ENCODE measurements around the gene PAQR7. TPM values are rescaled to one million over a fixed set of nuclear protein-coding genes. Genes with fewer than 3 reads are reported as not detected.

Gene PAQR7
- total RNA-seq, 4 donors from 2014 or later: 2.5 to 8.5 (median 6.4) TPM

- intact Hi-C loops (cut with DNase I): no loop called here
- H3K4me3 ChIP-seq (replicated peaks in 1 of 3): no peak overlapping the region
- no peaks in the 10 kb centered on the region for H3K36me3 ChIP-seq
- H3K9me3 ChIP-seq: no peaks in the 10 kb centered on the region
- no peak for DNase-seq
- no peaks in the 10 kb centered on the region for H3K4me1 ChIP-seq
- H3K27me3 ChIP-seq: no peaks in the 10 kb centered on the region
- no peak overlapping the region for H3K27ac ChIP-seq
- 89 to 91% methylated on average over 5 of the region's 5 CpGs for WGBS, 2 donors
- TF ChIP-seq POLR2A (IDR thresholded peaks at IDR 0.05) (no peak), CTCF (IDR thresholded peaks at IDR 0.05) (no peak)
These were observed 36.7 kb upstream of the PAQR7 start for GRCh38 chr1:25912076-25912831.

GRCh38 chr1:25911162-25911561 is 35.7 kb upstream of the PAQR7 start:
- intact Hi-C loops (cut with DNase I): no loop called here
- DNase-seq: no peak
- no peaks in the 10 kb centered on the region for H3K36me3 ChIP-seq
- H3K4me3 ChIP-seq (replicated peaks in 1 of 3): no peak overlapping the region
- no peaks in the 10 kb centered on the region for H3K27me3 ChIP-seq
- no peak for TF ChIP-seq POLR2A (IDR thresholded peaks at IDR 0.05)
- no peak for TF ChIP-seq CTCF (IDR thresholded peaks at IDR 0.05)
- no peaks in the 10 kb centered on the region for H3K9me3 ChIP-seq
- no peaks in the 10 kb centered on the region for H3K4me1 ChIP-seq
- H3K27ac ChIP-seq: no peak overlapping the region

- DNase-seq: no peak
- Histone ChIP-seq H3K27ac (no peak overlapping the region), H3K9me3 (no peaks in the 10 kb centered on the region), H3K4me1 (peaks cover 7 to 15% of the 10 kb centered on the region in 2 donors), H3K27me3 (no peaks in the 10 kb centered on the region), H3K4me3 (replicated peaks in 1 of 3) (no peak overlapping the region), H3K36me3 (no peaks in the 10 kb centered on the region)
- TF ChIP-seq POLR2A (IDR thresholded peaks at IDR 0.05): no peak
- TF ChIP-seq CTCF (IDR thresholded peaks at IDR 0.05): no peak
- intact Hi-C loops (cut with DNase I): loop anchor here (5.0 kb wide), 1 partner anchor 88 kb away; the partner anchor contains the start of gene PAFAH2
- WGBS, 2 donors: 36 to 47% methylated on average over 10 of the region's 10 CpGs
These were observed 33.5 kb upstream of the PAQR7 start for GRCh38 chr1:25909040-25909439.

GRCh38 chr1:25908161-25908560 is 32.7 kb upstream of the PAQR7 start:
- no peak for TF ChIP-seq POLR2A (IDR thresholded peaks at IDR 0.05)
- TF ChIP-seq CTCF (IDR thresholded peaks at IDR 0.05): no peak
- H3K9me3 ChIP-seq: no peaks in the 10 kb centered on the region
- peaks cover 7 to 15% of the 10 kb centered on the region in 2 donors for H3K4me1 ChIP-seq
- no peak overlapping the region for H3K4me3 ChIP-seq (replicated peaks in 1 of 3)
- H3K27ac ChIP-seq: no peak overlapping the region
- intact Hi-C loops (cut with DNase I): loop anchor here (5.0 kb wide), 1 partner anchor 89 kb away; the partner anchor contains the start of gene PAFAH2
- WGBS, 2 donors: 78 to 90% methylated on average over 1 of the region's 1 CpG
- no peaks in the 10 kb centered on the region for H3K36me3 ChIP-seq
- no peak for DNase-seq
- no peaks in the 10 kb centered on the region for H3K27me3 ChIP-seq

GRCh38 chr1:25907601-25908000 is 32.1 kb upstream of the PAQR7 start:
- WGBS, 2 donors: 91% methylated on average over 6 of the region's 6 CpGs
- intact Hi-C loops (cut with DNase I): loop anchor here (5.0 kb wide), 1 partner anchor 90 kb away; the partner anchor contains the start of gene PAFAH2
- H3K27ac ChIP-seq: no peak overlapping the region

More at GRCh38 chr1:25907601-25908000, 32.1 kb upstream of the PAQR7 start:
- H3K4me1 ChIP-seq: peaks cover 7 to 15% of the 10 kb centered on the region in 2 donors
- no peaks in the 10 kb centered on the region for H3K36me3 ChIP-seq
- H3K27me3 ChIP-seq: no peaks in the 10 kb centered on the region
- TF ChIP-seq POLR2A (IDR thresholded peaks at IDR 0.05): no peak
- no peak for TF ChIP-seq CTCF (IDR thresholded peaks at IDR 0.05)
- DNase-seq: no peak
- H3K9me3 ChIP-seq: no peaks in the 10 kb centered on the region
- no peak overlapping the region for H3K4me3 ChIP-seq (replicated peaks in 1 of 3)

All from thyroid gland (tissue), 4 donors.